Neural progenitor cell (in vitro differentiated cells): ENCODE data around the gene WDFY2.

Source experiments
- CTCF ChIP-seq: fragments of 200-600 bp; sonication (generic); IDR thresholded peaks from 2 replicates; pipeline ENCODE4 v1.5.1; 2017; ENCODE audit warnings: antibody characterized with exemption, mild to moderate bottlenecking
- EZH2 ChIP-seq: fragments of 200-600 bp; sonication (generic); IDR thresholded peaks from 2 replicates; pipeline ENCODE4 v1.6.1; 2017; ENCODE audit warnings: antibody characterized with exemption, mild to moderate bottlenecking, moderate library complexity

GRCh38 chr13:51542346-51543242 lies 41.7 kb upstream of the WDFY2 start:
- TF ChIP-seq CTCF (no peak), EZH2 (no peak)
